Smooth muscle cell (in vitro differentiated cells): Measurements from ENCODE around the gene NAV2. TPM values are rescaled to one million over a fixed set of nuclear protein-coding genes. Genes with fewer than 3 reads are reported as not detected.
A peak's percentile ranks its signal among the peaks of the same experiment; 100 is the strongest.

ENCODE experiments used
- DNase-seq: peaks from one replicate; lab custom pipeline; 2025; ENCODE audit not compliant: unreplicated experiment; lab: John Stamatoyannopoulos, UW
- H2AFZ ChIP-seq: fragments of 200-600 bp; sonication (generic); 2 replicates; pipeline ENCODE4 v1.6.0; 2016; ENCODE audit warnings: antibody characterized with exemption, low read depth, mild to moderate bottlenecking
- H3F3A ChIP-seq: fragments of 200-600 bp; sonication (generic); 2 replicates; pipeline ENCODE4 v1.6.0; 2017; ENCODE audit warnings: antibody characterized with exemption, low read depth
- H3K27ac ChIP-seq: fragments of 200-600 bp; sonication (generic); 2 replicates; pipeline ENCODE4 v1.5.1; 2016; ENCODE audit warnings: low read depth, mild to moderate bottlenecking
- H3K27me3 ChIP-seq: fragments of 200-600 bp; sonication (generic); 2 replicates; pipeline ENCODE4 v1.6.1; 2016; ENCODE audit warnings: low read depth, mild to moderate bottlenecking
- H3K36me3 ChIP-seq: fragments of 200-600 bp; sonication (generic); 2 replicates; pipeline ENCODE4 v1.5.1; 2016; ENCODE audit warnings: low read depth
- H3K4me1 ChIP-seq: fragments of 200-600 bp; sonication (generic); 2 replicates; pipeline ENCODE4 v1.5.1; 2016; ENCODE audit warnings: low read depth
- H3K4me2 ChIP-seq: fragments of 200-600 bp; sonication (generic); 2 replicates; pipeline ENCODE4 v1.6.0; 2016; ENCODE audit warnings: mild to moderate bottlenecking
- H3K4me3 ChIP-seq: fragments of 200-600 bp; sonication (generic); 2 replicates; pipeline ENCODE4 v1.5.1; 2016; ENCODE audit warnings: mild to moderate bottlenecking
- H3K79me2 ChIP-seq: fragments of 200-600 bp; sonication (generic); 2 replicates; pipeline ENCODE4 v1.6.0; 2016; ENCODE audit warnings: low read depth, mild to moderate bottlenecking
- H3K9ac ChIP-seq: fragments of 200-600 bp; sonication (generic); 2 replicates; pipeline ENCODE4 v1.6.0; 2016; ENCODE audit warnings: low read depth
- H3K9me3 ChIP-seq: fragments of 200-600 bp; sonication (generic); replicated peaks from 2 replicates; pipeline ENCODE4 v1.5.1; 2016; ENCODE audit warnings: low read depth
- H4K20me1 ChIP-seq: fragments of 200-600 bp; sonication (generic); 2 replicates; pipeline ENCODE4 v1.6.0; 2016; ENCODE audit warnings: low read depth
- WGBS: methylation state at CpG from one replicate; pipeline ENCODE4 v1.1.7; 2016; ENCODE audit warnings: low lambda C conversion rate; 5-methylcytosine and 5-hydroxymethylcytosine counted together
- polyA plus RNA-seq: library from polyadenylated mRNA; unstranded; fragments of >200 nt; fragmentation: Nextera tagmentation; extraction: Ambion mirVana; gene quantifications from 2 replicates; pipeline ENCODE4 v1.2.1, GENCODE V29; 2016
- total RNA-seq: library from RNA; depleted of rRNA; stranded (reverse); fragments of >200 nt; gene quantifications from 2 replicates; pipeline ENCODE4 v1.2.3, GENCODE V29; 2014
- TF ChIP-seq, protein P1 (sequence below): fragments of 200-600 bp; sonication (generic); IDR thresholded peaks from 2 replicates; pipeline ENCODE4 v1.5.1; 2017; ENCODE audit warnings: borderline replicate concordance, mild to moderate bottlenecking, antibody characterized with exemption; ENCODE audit not compliant: insufficient read depth, poor library complexity, severe bottlenecking

NAV2 gene
- total and polyA plus RNA-seq, 2 experiments from 2014 or later, result 14.1 to 67.5 TPM

DNA sequence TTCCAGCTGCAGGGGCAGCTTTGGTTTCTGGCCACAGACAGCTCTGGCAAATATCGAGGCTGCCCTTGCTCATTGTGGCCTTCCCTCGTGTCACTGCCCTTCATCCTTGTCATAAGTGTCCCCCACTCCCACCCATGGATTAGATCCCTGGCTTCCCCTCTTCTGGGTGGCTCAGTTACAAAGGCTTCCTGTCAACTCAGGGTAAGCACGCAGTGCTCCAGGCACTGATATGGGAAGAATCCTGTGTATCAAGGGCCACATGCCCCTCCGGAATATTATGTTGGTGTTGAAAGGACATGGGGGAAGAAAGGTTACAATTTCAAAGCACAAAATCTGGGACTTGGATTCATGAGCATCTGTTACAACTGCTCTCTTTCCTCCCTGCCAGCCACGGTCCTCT, 319.5 kb downstream of the NAV2 start:
- 13% methylated on average over 5 of the region's 5 CpGs for WGBS
- no peaks in the 10 kb centered on the region for H3K9me3 ChIP-seq
- TF ChIP-seq, protein P1, sequence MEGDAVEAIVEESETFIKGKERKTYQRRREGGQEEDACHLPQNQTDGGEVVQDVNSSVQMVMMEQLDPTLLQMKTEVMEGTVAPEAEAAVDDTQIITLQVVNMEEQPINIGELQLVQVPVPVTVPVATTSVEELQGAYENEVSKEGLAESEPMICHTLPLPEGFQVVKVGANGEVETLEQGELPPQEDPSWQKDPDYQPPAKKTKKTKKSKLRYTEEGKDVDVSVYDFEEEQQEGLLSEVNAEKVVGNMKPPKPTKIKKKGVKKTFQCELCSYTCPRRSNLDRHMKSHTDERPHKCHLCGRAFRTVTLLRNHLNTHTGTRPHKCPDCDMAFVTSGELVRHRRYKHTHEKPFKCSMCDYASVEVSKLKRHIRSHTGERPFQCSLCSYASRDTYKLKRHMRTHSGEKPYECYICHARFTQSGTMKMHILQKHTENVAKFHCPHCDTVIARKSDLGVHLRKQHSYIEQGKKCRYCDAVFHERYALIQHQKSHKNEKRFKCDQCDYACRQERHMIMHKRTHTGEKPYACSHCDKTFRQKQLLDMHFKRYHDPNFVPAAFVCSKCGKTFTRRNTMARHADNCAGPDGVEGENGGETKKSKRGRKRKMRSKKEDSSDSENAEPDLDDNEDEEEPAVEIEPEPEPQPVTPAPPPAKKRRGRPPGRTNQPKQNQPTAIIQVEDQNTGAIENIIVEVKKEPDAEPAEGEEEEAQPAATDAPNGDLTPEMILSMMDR, result no peak
- peak overlapping the region; percentile 80 for H3K4me2 ChIP-seq
- DNase-seq, result no peak
- no peaks in the 10 kb centered on the region for H3K36me3 ChIP-seq
- peak overlapping the region; percentile 93 for H3K27ac ChIP-seq
- H3K4me3 ChIP-seq, result no peak overlapping the region
- H3K4me1 ChIP-seq, result peaks cover 64% of the 10 kb centered on the region
- peaks cover 4% of the 10 kb centered on the region for H4K20me1 ChIP-seq
- H2AFZ ChIP-seq, result no peak overlapping the region
- no peaks in the 10 kb centered on the region for H3K27me3 ChIP-seq
- peaks cover 13% of the 10 kb centered on the region for H3F3A ChIP-seq
- H3K79me2 ChIP-seq, result peaks cover 71% of the 10 kb centered on the region
- H3K9ac ChIP-seq, result peak overlapping the region; percentile 60

DNA sequence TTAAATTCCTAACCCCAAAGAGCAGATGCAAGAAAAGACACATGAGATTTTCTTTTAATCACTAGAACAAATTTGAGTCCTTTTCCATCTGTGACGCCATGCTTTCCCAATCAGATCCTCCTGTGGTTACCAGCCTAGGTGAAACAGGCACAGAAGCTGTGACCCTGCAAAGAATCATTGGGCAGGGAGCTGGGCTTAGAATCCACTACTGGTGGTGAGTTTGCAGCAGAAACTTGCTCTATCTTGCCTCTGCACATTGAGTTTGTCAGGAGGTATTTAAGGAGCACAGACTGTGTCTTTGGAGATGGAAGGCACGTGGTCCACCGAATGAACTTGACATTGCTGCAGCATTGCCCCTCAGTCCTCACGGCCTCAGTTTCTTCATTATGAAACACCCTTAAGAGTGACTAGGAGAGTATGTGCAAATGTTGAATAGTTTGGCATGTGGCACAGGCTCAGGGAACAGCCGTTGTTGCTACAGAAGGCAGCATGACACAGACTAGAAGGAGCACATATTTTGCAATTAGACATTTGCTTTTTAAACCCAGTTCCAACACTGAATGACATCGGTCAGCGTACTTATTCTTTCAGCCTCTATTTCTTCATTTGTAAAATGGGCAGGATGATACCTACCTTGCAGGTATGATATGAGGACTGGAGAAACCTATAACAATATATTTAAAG, 320.1 kb downstream of the NAV2 start:
- peaks cover 13% of the 10 kb centered on the region for H3F3A ChIP-seq
- H3K4me3 ChIP-seq, result no peak overlapping the region
- no peaks in the 10 kb centered on the region for H3K27me3 ChIP-seq
- no peaks in the 10 kb centered on the region for H3K9me3 ChIP-seq
- peak overlapping the region; percentile 93 for H3K27ac ChIP-seq
- H2AFZ ChIP-seq, result no peak overlapping the region
- TF ChIP-seq, protein P1, result no peak
- peak overlapping the region; percentile 80 for H3K4me2 ChIP-seq
- peaks cover 58% of the 10 kb centered on the region for H3K4me1 ChIP-seq
- peaks cover 4% of the 10 kb centered on the region for H4K20me1 ChIP-seq
- peaks cover 67% of the 10 kb centered on the region for H3K79me2 ChIP-seq
- H3K9ac ChIP-seq, result no peak overlapping the region
- DNase-seq, result no peak
- 60% methylated on average over 7 of the region's 7 CpGs for WGBS
- no peaks in the 10 kb centered on the region for H3K36me3 ChIP-seq

DNA sequence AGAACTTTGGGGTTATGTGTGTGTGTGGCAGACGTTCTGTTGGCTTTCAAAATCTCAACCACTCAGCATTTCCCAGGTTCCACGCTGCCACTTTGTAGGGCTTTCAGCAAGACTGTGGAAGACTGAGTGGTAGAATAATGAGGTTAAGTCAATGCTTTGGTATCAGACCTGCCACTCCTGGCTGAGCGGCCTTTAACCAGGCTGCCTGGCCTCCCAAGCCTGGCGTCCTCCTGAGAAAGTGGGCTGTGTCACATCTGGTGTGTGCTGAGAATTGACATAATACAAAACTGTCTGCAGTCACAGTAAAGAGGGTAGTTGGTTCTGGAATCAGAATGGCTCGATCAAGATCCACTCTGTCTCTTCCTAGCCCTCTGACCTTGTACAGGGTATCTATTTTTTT, 321.2 kb downstream of the NAV2 start:
- no peaks in the 10 kb centered on the region for H3K36me3 ChIP-seq
- TF ChIP-seq, protein P1, result no peak
- H3K27ac ChIP-seq, result peak overlapping the region; percentile 93
- peaks cover 13% of the 10 kb centered on the region for H3F3A ChIP-seq
- WGBS, result 45% methylated on average over 5 of the region's 5 CpGs
- H3K4me3 ChIP-seq, result no peak overlapping the region
- peaks cover 4% of the 10 kb centered on the region for H4K20me1 ChIP-seq
- no peak overlapping the region for H2AFZ ChIP-seq
- peaks cover 48% of the 10 kb centered on the region for H3K4me1 ChIP-seq
- H3K9me3 ChIP-seq, result no peaks in the 10 kb centered on the region
- peaks cover 64% of the 10 kb centered on the region for H3K79me2 ChIP-seq
- no peaks in the 10 kb centered on the region for H3K27me3 ChIP-seq
- peak overlapping the region; percentile 80 for H3K4me2 ChIP-seq
- no peak for DNase-seq
- no peak overlapping the region for H3K9ac ChIP-seq

DNA sequence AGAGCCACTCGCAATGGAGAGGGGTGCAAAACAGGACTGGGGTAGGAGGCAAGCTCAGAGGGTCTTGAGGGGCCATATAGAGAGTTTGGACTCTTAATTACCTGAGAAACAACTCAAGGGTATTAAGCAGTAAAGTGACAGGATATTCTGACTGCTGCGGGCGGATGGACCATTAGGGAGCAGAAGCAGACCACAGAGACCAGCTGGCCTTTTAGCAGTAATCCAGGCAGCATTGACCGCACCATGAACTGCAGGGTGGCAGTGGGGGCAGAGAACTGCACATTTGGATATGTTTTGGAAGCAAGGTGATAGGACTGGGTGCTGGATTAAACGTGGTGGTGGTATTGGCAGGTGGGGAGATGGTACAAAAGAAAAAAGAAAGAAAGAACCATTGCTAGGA, 322.3 kb downstream of the NAV2 start:
- peaks cover 11% of the 10 kb centered on the region for H3F3A ChIP-seq
- H3K27me3 ChIP-seq, result no peaks in the 10 kb centered on the region
- H3K4me1 ChIP-seq, result peaks cover 38% of the 10 kb centered on the region
- no peaks in the 10 kb centered on the region for H3K36me3 ChIP-seq
- H3K79me2 ChIP-seq, result peaks cover 64% of the 10 kb centered on the region
- H3K9me3 ChIP-seq, result no peaks in the 10 kb centered on the region
- peak overlapping the region; percentile 93 for H3K27ac ChIP-seq
- TF ChIP-seq, protein P1, result no peak
- no peak overlapping the region for H3K4me3 ChIP-seq
- H3K9ac ChIP-seq, result no peak overlapping the region
- peaks cover 4% of the 10 kb centered on the region for H4K20me1 ChIP-seq
- peak overlapping the region; percentile 62 for H3K4me2 ChIP-seq
- 45% methylated on average over 5 of the region's 5 CpGs for WGBS
- H2AFZ ChIP-seq, result no peak overlapping the region
- DNase-seq, result no peak
